Panc1 (cell line): ENCODE data around the gene SLC9A9.

Experiments used
- REST ChIP-seq, 2 experiments: IDR thresholded peaks; 2 replicates each; pipeline ENCODE4 v1.6.1; 2011 to 2012; ENCODE audit warnings: low read depth in 2 of 2, control low read depth in 1 of 2, low read length in 1 of 2, mild to moderate bottlenecking in 1 of 2, moderate library complexity in 1 of 2; ENCODE audit not compliant: insufficient read depth in 1 of 2
- TF ChIP-seq, protein P1 (sequence below): fragments of 450-650 bp; IDR thresholded peaks from 2 replicates; pipeline ENCODE4 v1.5.1; 2017; ENCODE audit warnings: mild to moderate bottlenecking

DNA sequence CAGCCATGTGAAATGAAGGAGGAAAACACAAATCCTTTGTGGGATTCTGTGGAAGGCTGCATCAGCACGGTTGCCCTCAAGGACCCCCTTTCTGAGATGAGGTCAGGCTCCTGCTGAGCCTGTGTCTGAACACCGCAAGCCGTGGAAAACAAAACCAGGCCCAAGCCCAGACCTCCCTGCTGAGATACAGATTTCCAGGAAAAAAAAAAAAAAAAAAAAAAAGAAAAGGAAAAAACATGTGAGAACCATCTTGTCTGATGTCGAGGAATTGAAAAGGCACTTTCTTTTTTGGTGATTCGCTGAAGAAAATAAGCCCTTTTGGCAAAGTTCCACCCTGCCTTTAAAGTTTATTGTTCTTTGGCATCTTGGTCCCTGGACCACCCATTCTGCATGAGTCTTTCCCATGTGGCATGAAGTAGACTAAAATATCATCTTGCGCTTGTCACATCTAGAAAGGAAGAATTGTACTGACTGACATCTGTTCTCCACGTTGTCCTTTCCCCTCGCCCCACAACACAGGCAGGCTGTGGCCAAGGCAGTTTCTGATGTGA, 611.1 kb downstream of the SLC9A9 start:
- TF ChIP-seq, protein P1, sequence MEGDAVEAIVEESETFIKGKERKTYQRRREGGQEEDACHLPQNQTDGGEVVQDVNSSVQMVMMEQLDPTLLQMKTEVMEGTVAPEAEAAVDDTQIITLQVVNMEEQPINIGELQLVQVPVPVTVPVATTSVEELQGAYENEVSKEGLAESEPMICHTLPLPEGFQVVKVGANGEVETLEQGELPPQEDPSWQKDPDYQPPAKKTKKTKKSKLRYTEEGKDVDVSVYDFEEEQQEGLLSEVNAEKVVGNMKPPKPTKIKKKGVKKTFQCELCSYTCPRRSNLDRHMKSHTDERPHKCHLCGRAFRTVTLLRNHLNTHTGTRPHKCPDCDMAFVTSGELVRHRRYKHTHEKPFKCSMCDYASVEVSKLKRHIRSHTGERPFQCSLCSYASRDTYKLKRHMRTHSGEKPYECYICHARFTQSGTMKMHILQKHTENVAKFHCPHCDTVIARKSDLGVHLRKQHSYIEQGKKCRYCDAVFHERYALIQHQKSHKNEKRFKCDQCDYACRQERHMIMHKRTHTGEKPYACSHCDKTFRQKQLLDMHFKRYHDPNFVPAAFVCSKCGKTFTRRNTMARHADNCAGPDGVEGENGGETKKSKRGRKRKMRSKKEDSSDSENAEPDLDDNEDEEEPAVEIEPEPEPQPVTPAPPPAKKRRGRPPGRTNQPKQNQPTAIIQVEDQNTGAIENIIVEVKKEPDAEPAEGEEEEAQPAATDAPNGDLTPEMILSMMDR, result no peak
- TF ChIP-seq REST (IDR thresholded peaks at IDR 0.05; ENCODE audit: insufficient read depth in 1 of 2, low read depth in 2 of 2, low read length in 1 of 2), result no peak
